ENCODE data around the gene ACSBG1.
A peak's percentile ranks its signal among the peaks of the same experiment; 100 is the strongest.

Gene ACSBG1

GRCh38 chr15:78204351-78205309, 29.7 kb downstream of the ACSBG1 start:
- Histone ChIP-seq H3K4me3 (no peak overlapping the region), H4K20me1 (no peaks in the 10 kb centered on the region), H3K4me1 (peaks cover 26% of the 10 kb centered on the region), H3K4me2 (peak overlapping the region; percentile 37), H3K36me3 (no peaks in the 10 kb centered on the region), H3K27me3 (no peaks in the 10 kb centered on the region), H3K9me3 (no peaks in the 10 kb centered on the region), H3K9ac (no peak overlapping the region), H3K27ac (peak overlapping the region; percentile 30; the same call in 1 of the 2 replicates)
- TF ChIP-seq Cebpa-rat (IDR thresholded peaks at IDR 0.05), result no peak

GRCh38 chr15:78203346-78204225, 30.8 kb downstream of the ACSBG1 start:
- Histone ChIP-seq H4K20me1 (no peaks in the 10 kb centered on the region), H3K36me3 (no peaks in the 10 kb centered on the region), H3K4me3 (no peak overlapping the region), H3K9me3 (no peaks in the 10 kb centered on the region), H3K4me1 (peaks cover 25% of the 10 kb centered on the region), H3K4me2 (no peak overlapping the region), H3K9ac (no peak overlapping the region), H3K27ac (no peak overlapping the region), H3K27me3 (no peaks in the 10 kb centered on the region)
- TF ChIP-seq Cebpa-rat (IDR thresholded peaks at IDR 0.05), result no peak

- Histone ChIP-seq H3K4me2 (no peak overlapping the region), H3K4me1 (peaks cover 21% of the 10 kb centered on the region)
These were observed 32.8 kb downstream of the ACSBG1 start for GRCh38 chr15:78201281-78202190.

GRCh38 chr15:78200276-78200930, 34.0 kb downstream of the ACSBG1 start:
- Histone ChIP-seq H3K9ac (no peak overlapping the region), H3K4me2 (no peak overlapping the region), H3K4me3 (no peak overlapping the region), H3K27me3 (no peaks in the 10 kb centered on the region), H3K36me3 (no peaks in the 10 kb centered on the region), H3K4me1 (peaks cover 10% of the 10 kb centered on the region; the same call in 1 of the 2 replicates), H4K20me1 (no peaks in the 10 kb centered on the region), H3K9me3 (no peaks in the 10 kb centered on the region), H3K27ac (no peak overlapping the region)
- no peak for TF ChIP-seq Cebpa-rat (IDR thresholded peaks at IDR 0.05)

More at GRCh38 chr15:78201281-78202190, 32.8 kb downstream of the ACSBG1 start:
- no peak for TF ChIP-seq Cebpa-rat (IDR thresholded peaks at IDR 0.05)
- Histone ChIP-seq H3K27ac (no peak overlapping the region), H3K9ac (no peak overlapping the region), H3K36me3 (no peaks in the 10 kb centered on the region), H3K9me3 (no peaks in the 10 kb centered on the region), H3K4me3 (no peak overlapping the region), H4K20me1 (no peaks in the 10 kb centered on the region), H3K27me3 (no peaks in the 10 kb centered on the region)

- Histone ChIP-seq H3K4me3 (no peak overlapping the region), H3K27me3 (no peaks in the 10 kb centered on the region), H3K9me3 (no peaks in the 10 kb centered on the region), H3K27ac (no peak overlapping the region), H3K9ac (no peak overlapping the region), H3K36me3 (no peaks in the 10 kb centered on the region), H3K4me2 (no peak overlapping the region), H4K20me1 (no peaks in the 10 kb centered on the region), H3K4me1 (no peaks in the 10 kb centered on the region)
- TF ChIP-seq Cebpa-rat (IDR thresholded peaks at IDR 0.05), result no peak
These were observed 36.7 kb downstream of the ACSBG1 start for GRCh38 chr15:78197632-78198031.

GRCh38 chr15:78195735-78196201, 38.6 kb downstream of the ACSBG1 start:
- H3K4me3 ChIP-seq, result no peak overlapping the region
- no peaks in the 10 kb centered on the region for H3K36me3 ChIP-seq
- H3K4me2 ChIP-seq, result no peak overlapping the region
- TF ChIP-seq Cebpa-rat (IDR thresholded peaks at IDR 0.05), result no peak
- no peak overlapping the region for H3K9ac ChIP-seq
- H3K27me3 ChIP-seq, result no peaks in the 10 kb centered on the region
- no peak overlapping the region for H3K27ac ChIP-seq
- H3K4me1 ChIP-seq, result no peaks in the 10 kb centered on the region
- no peaks in the 10 kb centered on the region; the same call in 1 of the 2 replicates for H3K9me3 ChIP-seq
- no peaks in the 10 kb centered on the region for H4K20me1 ChIP-seq

- H3K36me3 ChIP-seq, result no peaks in the 10 kb centered on the region
- H3K4me1 ChIP-seq, result no peaks in the 10 kb centered on the region
- no peaks in the 10 kb centered on the region; the same call in 1 of the 2 replicates for H3K9me3 ChIP-seq
- no peak overlapping the region for H3K4me3 ChIP-seq
- no peak for TF ChIP-seq Cebpa-rat (IDR thresholded peaks at IDR 0.05)
- H3K9ac ChIP-seq, result no peak overlapping the region
- no peak overlapping the region for H3K4me2 ChIP-seq
- no peaks in the 10 kb centered on the region for H4K20me1 ChIP-seq
- H3K27me3 ChIP-seq, result no peaks in the 10 kb centered on the region
- no peak overlapping the region for H3K27ac ChIP-seq
These were observed 39.8 kb downstream of the ACSBG1 start for GRCh38 chr15:78194568-78194925.

GRCh38 chr15:78193731-78194567, 40.4 kb downstream of the ACSBG1 start:
- Histone ChIP-seq H3K4me3 (no peak overlapping the region), H3K9me3 (no peaks in the 10 kb centered on the region; the same call in 1 of the 2 replicates), H3K4me1 (no peaks in the 10 kb centered on the region), H3K27me3 (no peaks in the 10 kb centered on the region), H3K36me3 (no peaks in the 10 kb centered on the region), H3K4me2 (no peak overlapping the region), H4K20me1 (no peaks in the 10 kb centered on the region), H3K27ac (no peak overlapping the region), H3K9ac (no peak overlapping the region)
- TF ChIP-seq Cebpa-rat (IDR thresholded peaks at IDR 0.05), result no peak

Measured in BLaER1 (cell line).